G401 (cell line): ENCODE results near the gene ROMO1. TPM values are rescaled to one million over a fixed set of nuclear protein-coding genes. Genes with fewer than 3 reads are reported as not detected.
"Not testable (repeated sequence)": the region's sequence is repeated elsewhere in the genome, so short reads cannot be mapped to it uniquely, and the experiment has no call there.

ENCODE experiments used
- DNase-seq: peaks from one replicate; pipeline ENCODE4 v3.0.0-alpha.2; 2015; ENCODE audit warnings: low spot score
- in situ Hi-C: cut with HindIII; loops from 2 replicates; pipeline ENCODE4 v1.10.0; 2016; ENCODE audit warnings: low sequenced_read_pairs, mixed read lengths
- total RNA-seq: library from RNA; depleted of rRNA; stranded (reverse); fragments of >200 nt; shearing (Covaris generic); gene quantifications from 2 replicates; pipeline ENCODE4 v1.2.3, GENCODE V29; 2014

Gene ROMO1
- total RNA-seq, 1 experiment from 2014 or later = 152 TPM

- in situ Hi-C loops = no loop called here
- DNase-seq = no peak
Observed at GRCh38 chr20:35674921-35675320, 24.3 kb upstream of the ROMO1 start.

GRCh38 chr20:35680452-35681183 is 18.6 kb upstream of the ROMO1 start:
- in situ Hi-C loops = no loop called here
- no peak for DNase-seq

GRCh38 chr20:35681960-35682359 is 17.2 kb upstream of the ROMO1 start:
- in situ Hi-C loops = no loop called here
- no peak for DNase-seq

- in situ Hi-C loops, DNase-seq: not testable (repeated sequence)
Observed at GRCh38 chr20:35685368-35685767, 13.8 kb upstream of the ROMO1 start.

GRCh38 chr20:35686872-35687271 is 12.3 kb upstream of the ROMO1 start:
- in situ Hi-C loops, DNase-seq: not testable (repeated sequence)

- in situ Hi-C loops = no loop called here
- no peak for DNase-seq
Observed at GRCh38 chr20:35690265-35690664, 8.9 kb upstream of the ROMO1 start.

- in situ Hi-C loops = no loop called here
- DNase-seq = no peak
Observed at GRCh38 chr20:35695245-35695749, 3.9 kb upstream of the ROMO1 start.

GRCh38 chr20:35695978-35696377 is 3.2 kb upstream of the ROMO1 start:
- in situ Hi-C loops = no loop called here
- DNase-seq = no peak

- in situ Hi-C loops = no loop called here
- no peak for DNase-seq
Observed at GRCh38 chr20:35697696-35698297, 1.4 kb upstream of the ROMO1 start.

GRCh38 chr20:35698298-35699126 is 693 bp upstream of the ROMO1 start:
- in situ Hi-C loops = no loop called here
- DNase-seq = no peak

GRCh38 chr20:35699957-35700624 is 886 bp downstream of the ROMO1 start:
- in situ Hi-C loops = no loop called here
- no peak for DNase-seq

- in situ Hi-C loops = no loop called here
- DNase-seq = no peak
Observed at GRCh38 chr20:35700625-35701148, 1.5 kb downstream of the ROMO1 start.

- in situ Hi-C loops = no loop called here
- DNase-seq = no peak
Observed at GRCh38 chr20:35702051-35702823, 3.0 kb downstream of the ROMO1 start.

GRCh38 chr20:35702824-35703695 is 3.9 kb downstream of the ROMO1 start:
- no peak for DNase-seq
- in situ Hi-C loops = no loop called here

GRCh38 chr20:35704514-35705261 is 5.5 kb downstream of the ROMO1 start:
- in situ Hi-C loops = no loop called here
- DNase-seq = no peak

- in situ Hi-C loops, DNase-seq: not testable (repeated sequence)
Observed at GRCh38 chr20:35705894-35706293, 6.7 kb downstream of the ROMO1 start.
